Lower leg skin (tissue), 4 donors: Measurements from ENCODE around the gene ZNF474. TPM values are rescaled to one million over a fixed set of nuclear protein-coding genes. Genes with fewer than 3 reads are reported as not detected.

Experiments used
- DNase-seq, 2 donors: peaks; one replicate each; pipeline ENCODE4 v3.0.0-alpha.2; 2019; ENCODE audit warnings: low spot score in 2 of 2
- H3K4me3 ChIP-seq: fragments of 200-600 bp; sonication (generic); 2 replicates; pipeline ENCODE4 v1.5.1; 2017; ENCODE audit warnings: mild to moderate bottlenecking, low read depth; ENCODE audit not compliant: poor library complexity, severe bottlenecking
- POLR2A ChIP-seq, 2 donors: fragments of 450-650 bp; IDR thresholded peaks; one replicate each; pipeline ENCODE4 v1.6.1; 2016 to 2017; ENCODE audit warnings: antibody characterized with exemption in 2 of 2, mild to moderate bottlenecking in 1 of 2, moderate library complexity in 1 of 2
- WGBS, 2 donors: methylation state at CpG; one replicate each; pipeline ENCODE4 v1.1.5; 2018; 5-methylcytosine and 5-hydroxymethylcytosine counted together
- intact Hi-C: fragments of 100-400 bp; cut with DNase I; formaldehyde crosslinking; loops from one replicate; pipeline ENCODE4 v1.15.0; 2023; ENCODE audit warnings: low total_unique reads
- total RNA-seq, 4 donors: library from RNA; depleted of rRNA; stranded (reverse); fragments of >200 nt; gene quantifications; one replicate each; pipeline ENCODE4 v1.1.0, GENCODE V29; 2016
- TF ChIP-seq, protein P1 (sequence below), 3 donors: fragments of 450-650 bp; IDR thresholded peaks; one replicate each; pipeline ENCODE4 v1.5.1; 2016; ENCODE audit warnings: antibody characterized with exemption in 3 of 3, mild to moderate bottlenecking in 3 of 3, moderate library complexity in 2 of 3

Gene ZNF474
- total RNA-seq, 4 donors from 2014 or later: 0.15 to 0.91 (median 0.68) TPM; not detected in 1

DNA sequence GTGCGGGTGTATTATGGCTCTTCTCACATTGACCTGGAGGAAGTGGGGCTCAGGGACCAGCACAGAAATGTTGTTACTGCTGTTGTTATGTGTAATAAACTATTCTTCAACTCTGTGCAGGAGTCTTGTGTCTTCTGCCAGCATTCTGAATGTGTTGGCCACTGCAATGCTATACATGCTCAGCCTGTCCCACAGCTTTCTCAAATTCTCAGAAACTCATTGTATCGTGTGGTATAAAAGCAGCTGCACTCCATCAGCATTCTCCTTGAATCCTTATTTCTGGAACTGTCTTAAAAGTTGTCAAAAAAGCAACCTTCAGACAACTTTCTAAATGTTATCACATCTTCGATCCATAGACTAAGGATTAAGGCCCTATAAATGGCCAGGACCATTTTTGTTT is 72.0 kb downstream of the ZNF474 start:
- no peak overlapping the region for H3K4me3 ChIP-seq
- 85 to 89% methylated on average over 3 of the region's 3 CpGs for WGBS, 2 donors
- intact Hi-C loops: no loop called here
- no peak for DNase-seq
- TF ChIP-seq, protein P1, sequence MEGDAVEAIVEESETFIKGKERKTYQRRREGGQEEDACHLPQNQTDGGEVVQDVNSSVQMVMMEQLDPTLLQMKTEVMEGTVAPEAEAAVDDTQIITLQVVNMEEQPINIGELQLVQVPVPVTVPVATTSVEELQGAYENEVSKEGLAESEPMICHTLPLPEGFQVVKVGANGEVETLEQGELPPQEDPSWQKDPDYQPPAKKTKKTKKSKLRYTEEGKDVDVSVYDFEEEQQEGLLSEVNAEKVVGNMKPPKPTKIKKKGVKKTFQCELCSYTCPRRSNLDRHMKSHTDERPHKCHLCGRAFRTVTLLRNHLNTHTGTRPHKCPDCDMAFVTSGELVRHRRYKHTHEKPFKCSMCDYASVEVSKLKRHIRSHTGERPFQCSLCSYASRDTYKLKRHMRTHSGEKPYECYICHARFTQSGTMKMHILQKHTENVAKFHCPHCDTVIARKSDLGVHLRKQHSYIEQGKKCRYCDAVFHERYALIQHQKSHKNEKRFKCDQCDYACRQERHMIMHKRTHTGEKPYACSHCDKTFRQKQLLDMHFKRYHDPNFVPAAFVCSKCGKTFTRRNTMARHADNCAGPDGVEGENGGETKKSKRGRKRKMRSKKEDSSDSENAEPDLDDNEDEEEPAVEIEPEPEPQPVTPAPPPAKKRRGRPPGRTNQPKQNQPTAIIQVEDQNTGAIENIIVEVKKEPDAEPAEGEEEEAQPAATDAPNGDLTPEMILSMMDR (IDR thresholded peaks at IDR 0.05): no peak
- TF ChIP-seq POLR2A (IDR thresholded peaks at IDR 0.05): no peak

DNA sequence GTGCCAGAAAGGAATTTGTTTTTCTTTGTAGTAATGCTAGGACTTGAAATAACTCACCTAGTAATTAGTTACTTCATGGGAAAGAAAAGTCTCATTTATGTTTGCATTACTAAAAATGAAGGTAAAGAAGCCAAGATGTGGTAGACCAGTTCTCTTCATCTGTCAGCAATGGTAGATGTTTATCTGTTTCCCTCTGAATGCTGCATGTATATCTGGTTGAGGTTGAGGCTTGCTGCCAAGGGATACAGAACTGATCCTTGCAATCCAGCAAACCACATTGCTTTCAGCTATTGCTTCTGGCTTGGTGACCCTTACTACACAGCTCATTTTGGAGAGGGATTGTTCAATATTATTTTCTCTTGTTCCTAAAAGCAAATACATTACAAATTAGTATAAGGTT is 73.6 kb downstream of the ZNF474 start:
- DNase-seq: no peak
- intact Hi-C loops: no loop called here
- H3K4me3 ChIP-seq: no peak overlapping the region
- TF ChIP-seq, protein P1 (IDR thresholded peaks at IDR 0.05): no peak

Other genes starting within 250 kb of the ZNF474 start
- gene SRFBP1, start 167.6 kb upstream of the ZNF474 start, total RNA-seq: 10 to 100 TPM in 3 of 4 donors, 1 to 10 TPM in 1; 7.4 to 15.8 (median 13.0) TPM
- gene LOX, start 51.3 kb upstream of the ZNF474 start, total RNA-seq: 10 to 100 TPM in 2 of 4 donors, 1 to 10 TPM in 2; 6.5 to 48.2 (median 12.6) TPM
- 10 to 100 TPM in 1 of 4 donors, 1 to 10 TPM in 2, under 1 TPM in 1; 0.88 to 13.0 (median 2.9) TPM for gene SNCAIP, start 182.7 kb downstream of the ZNF474 start, total RNA-seq